ENCODE measurements around the gene ALDH5A1.

The ALDH5A1 gene

DNA sequence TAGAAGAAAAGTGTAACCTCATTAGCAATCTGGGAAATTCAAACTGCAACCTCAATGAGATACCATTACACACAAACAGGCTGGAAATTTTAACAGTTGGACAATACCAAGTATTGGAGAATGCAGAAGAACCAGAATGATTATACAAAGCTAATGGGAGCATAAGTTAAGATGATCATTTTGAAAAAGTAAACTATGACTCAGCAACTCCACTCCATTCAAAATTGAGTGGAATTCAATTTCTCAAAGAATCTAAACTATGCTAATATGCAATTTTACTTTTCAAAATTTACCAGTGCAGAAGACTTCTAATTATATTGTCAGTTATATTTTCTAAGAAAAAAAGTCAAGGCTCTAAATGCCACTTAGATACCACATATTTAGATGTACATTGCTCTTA is 22.6 kb upstream of the ALDH5A1 start:
- DNase-seq (ENCODE audit: low spot score) (no peak), ATAC-seq (ENCODE audit: low read depth) (no peak)
- TF ChIP-seq, protein P1, sequence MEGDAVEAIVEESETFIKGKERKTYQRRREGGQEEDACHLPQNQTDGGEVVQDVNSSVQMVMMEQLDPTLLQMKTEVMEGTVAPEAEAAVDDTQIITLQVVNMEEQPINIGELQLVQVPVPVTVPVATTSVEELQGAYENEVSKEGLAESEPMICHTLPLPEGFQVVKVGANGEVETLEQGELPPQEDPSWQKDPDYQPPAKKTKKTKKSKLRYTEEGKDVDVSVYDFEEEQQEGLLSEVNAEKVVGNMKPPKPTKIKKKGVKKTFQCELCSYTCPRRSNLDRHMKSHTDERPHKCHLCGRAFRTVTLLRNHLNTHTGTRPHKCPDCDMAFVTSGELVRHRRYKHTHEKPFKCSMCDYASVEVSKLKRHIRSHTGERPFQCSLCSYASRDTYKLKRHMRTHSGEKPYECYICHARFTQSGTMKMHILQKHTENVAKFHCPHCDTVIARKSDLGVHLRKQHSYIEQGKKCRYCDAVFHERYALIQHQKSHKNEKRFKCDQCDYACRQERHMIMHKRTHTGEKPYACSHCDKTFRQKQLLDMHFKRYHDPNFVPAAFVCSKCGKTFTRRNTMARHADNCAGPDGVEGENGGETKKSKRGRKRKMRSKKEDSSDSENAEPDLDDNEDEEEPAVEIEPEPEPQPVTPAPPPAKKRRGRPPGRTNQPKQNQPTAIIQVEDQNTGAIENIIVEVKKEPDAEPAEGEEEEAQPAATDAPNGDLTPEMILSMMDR (IDR thresholded peaks at IDR 0.05; ENCODE audit: poor library complexity, severe bottlenecking) = no peak
- Histone ChIP-seq H3K4me3 (ENCODE audit: severe bottlenecking) (no peak overlapping the region), H3K4me1 (ENCODE audit: insufficient read depth, poor library complexity, severe bottlenecking) (no peaks in the 10 kb centered on the region), H3K27me3 (ENCODE audit: insufficient read depth, poor library complexity, severe bottlenecking) (no peaks in the 10 kb centered on the region), H3K9me3 (ENCODE audit: severe bottlenecking) (no peaks in the 10 kb centered on the region), H3K27ac (ENCODE audit: poor library complexity, severe bottlenecking) (no peak overlapping the region), H3K36me3 (ENCODE audit: low read depth) (no peaks in the 10 kb centered on the region)

- no peaks in the 10 kb centered on the region for H3K27me3 ChIP-seq (ENCODE audit: insufficient read depth, poor library complexity, severe bottlenecking)
- no peaks in the 10 kb centered on the region for H3K4me1 ChIP-seq (ENCODE audit: insufficient read depth, poor library complexity, severe bottlenecking)
- ATAC-seq (ENCODE audit: low read depth) = no peak
- H3K4me3 ChIP-seq (ENCODE audit: severe bottlenecking) = no peak overlapping the region
- no peaks in the 10 kb centered on the region for H3K9me3 ChIP-seq (ENCODE audit: severe bottlenecking)
- no peaks in the 10 kb centered on the region for H3K36me3 ChIP-seq (ENCODE audit: low read depth)
- H3K27ac ChIP-seq (ENCODE audit: poor library complexity, severe bottlenecking) = no peak overlapping the region
- TF ChIP-seq, protein P1 (IDR thresholded peaks at IDR 0.05; ENCODE audit: poor library complexity, severe bottlenecking) = no peak
- DNase-seq (ENCODE audit: low spot score) = no peak
These were observed 18.1 kb upstream of the ALDH5A1 start for GRCh38 chr6:24476631-24477030.

DNA sequence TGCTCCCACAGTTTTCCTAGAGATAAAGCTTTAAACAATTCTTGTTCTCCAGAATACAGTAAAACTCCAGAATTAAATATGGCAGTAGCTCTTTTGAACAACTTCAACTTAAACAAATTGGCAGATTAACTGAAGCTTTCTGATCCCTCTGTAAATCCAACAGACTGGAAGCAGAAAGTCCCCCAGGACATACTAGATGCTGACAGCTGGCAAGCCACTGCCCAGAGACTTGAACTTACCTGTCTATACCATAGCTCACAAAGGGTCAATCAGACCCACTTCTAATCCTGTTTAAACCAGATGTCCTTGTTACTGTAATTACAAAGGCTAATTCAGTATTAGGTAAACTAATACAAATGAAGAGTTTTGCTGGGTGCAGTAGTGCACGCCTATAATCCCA is 17.7 kb upstream of the ALDH5A1 start:
- DNase-seq (ENCODE audit: low spot score) (no peak), ATAC-seq (ENCODE audit: low read depth) (no peak)
- Histone ChIP-seq H3K4me3 (ENCODE audit: severe bottlenecking) (no peak overlapping the region), H3K9me3 (ENCODE audit: severe bottlenecking) (no peaks in the 10 kb centered on the region), H3K36me3 (ENCODE audit: low read depth) (no peaks in the 10 kb centered on the region), H3K4me1 (ENCODE audit: insufficient read depth, poor library complexity, severe bottlenecking) (no peaks in the 10 kb centered on the region), H3K27ac (ENCODE audit: poor library complexity, severe bottlenecking) (no peak overlapping the region), H3K27me3 (ENCODE audit: insufficient read depth, poor library complexity, severe bottlenecking) (no peaks in the 10 kb centered on the region)
- TF ChIP-seq, protein P1 (IDR thresholded peaks at IDR 0.05; ENCODE audit: poor library complexity, severe bottlenecking) = no peak

- Histone ChIP-seq H3K9me3 (ENCODE audit: severe bottlenecking) (no peaks in the 10 kb centered on the region), H3K27me3 (ENCODE audit: insufficient read depth, poor library complexity, severe bottlenecking) (no peaks in the 10 kb centered on the region), H3K4me3 (ENCODE audit: severe bottlenecking) (no peak overlapping the region), H3K4me1 (ENCODE audit: insufficient read depth, poor library complexity, severe bottlenecking) (no peaks in the 10 kb centered on the region), H3K27ac (ENCODE audit: poor library complexity, severe bottlenecking) (no peak overlapping the region), H3K36me3 (ENCODE audit: low read depth) (no peaks in the 10 kb centered on the region)
- TF ChIP-seq, protein P1 (IDR thresholded peaks at IDR 0.05; ENCODE audit: poor library complexity, severe bottlenecking) = no peak
- ATAC-seq (ENCODE audit: low read depth) (no peak), DNase-seq (ENCODE audit: low spot score) (no peak)
These were observed 15.9 kb upstream of the ALDH5A1 start for GRCh38 chr6:24478903-24479302.

- TF ChIP-seq, protein P1 (IDR thresholded peaks at IDR 0.05; ENCODE audit: poor library complexity, severe bottlenecking) = no peak
- DNase-seq (ENCODE audit: low spot score) = no peak
- Histone ChIP-seq H3K4me3 (ENCODE audit: severe bottlenecking) (no peak overlapping the region), H3K27me3 (ENCODE audit: insufficient read depth, poor library complexity, severe bottlenecking) (no peaks in the 10 kb centered on the region), H3K27ac (ENCODE audit: poor library complexity, severe bottlenecking) (no peak overlapping the region), H3K4me1 (ENCODE audit: insufficient read depth, poor library complexity, severe bottlenecking) (peaks cover 4% of the 10 kb centered on the region), H3K36me3 (ENCODE audit: low read depth) (no peaks in the 10 kb centered on the region), H3K9me3 (ENCODE audit: severe bottlenecking) (no peaks in the 10 kb centered on the region)
- no peak for ATAC-seq (ENCODE audit: low read depth)
These were observed 14.1 kb upstream of the ALDH5A1 start for GRCh38 chr6:24480705-24481104.
